Measurements from ENCODE around the gene PARS2.

PARS2 gene

DNA sequence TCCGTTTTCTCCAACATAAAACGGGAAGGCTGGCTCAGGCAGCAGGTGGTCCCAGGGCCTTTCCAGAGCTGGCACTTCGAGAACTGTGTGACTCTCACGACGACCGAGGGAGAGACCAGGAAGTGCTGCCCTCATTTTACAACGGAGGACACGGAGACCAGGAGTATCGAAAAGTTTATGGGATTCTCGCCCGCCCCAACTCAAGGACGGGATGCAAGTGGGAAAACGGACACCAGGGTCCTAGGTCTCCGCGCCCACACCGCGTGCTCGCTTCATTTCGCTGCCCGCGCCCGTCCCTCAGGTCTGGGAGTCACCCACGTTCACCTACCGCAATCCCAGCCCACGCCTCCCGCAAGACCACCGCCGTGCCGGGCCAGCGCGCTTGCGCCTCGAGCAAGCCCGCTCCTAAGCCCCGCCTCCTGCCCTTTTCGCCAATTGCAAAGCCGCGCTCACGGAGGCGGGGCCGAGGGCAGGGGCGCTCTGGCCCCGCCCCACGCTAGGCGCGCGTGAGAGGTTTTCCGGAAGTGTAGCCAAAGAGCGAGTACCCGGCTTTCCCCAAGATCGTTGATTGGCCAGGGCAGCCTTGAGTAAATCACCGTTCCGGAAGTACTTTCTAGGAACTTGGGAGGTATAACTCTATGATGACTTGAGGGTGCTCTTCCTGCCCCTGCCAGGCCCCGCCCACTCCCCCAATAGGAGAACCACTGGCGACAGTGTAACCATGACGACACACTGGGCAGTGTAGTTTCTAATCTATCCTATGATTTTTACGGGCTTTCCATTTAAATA, at the start of gene PARS2:
PARS2 (minus strand) TSS at position 391 of the 789 bp plus-strand sequence. CDS start 5,362 bp downstream, outside the sequence.
- DNase-seq, result peak; percentile 99

DNA sequence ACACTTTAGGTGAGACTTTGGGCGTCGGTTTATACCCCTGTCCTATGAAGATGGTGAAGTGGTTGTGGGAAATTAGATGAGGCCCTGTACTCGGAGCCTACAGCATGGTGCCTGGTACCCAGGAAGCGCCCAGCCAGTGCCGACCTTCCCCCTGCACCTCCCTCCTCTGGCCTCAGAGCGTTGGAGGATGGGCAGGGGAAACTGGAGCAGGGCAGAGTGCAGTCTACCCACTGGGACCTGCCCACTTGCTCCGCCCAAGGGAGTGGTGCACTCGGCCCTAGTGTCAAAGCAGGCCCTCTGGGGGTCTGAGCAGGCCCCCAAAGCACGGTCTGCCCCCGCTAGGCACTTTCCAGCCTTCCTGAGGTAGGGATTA, 49.8 kb upstream of the PARS2 start:
- DNase-seq, result no peak

DNA sequence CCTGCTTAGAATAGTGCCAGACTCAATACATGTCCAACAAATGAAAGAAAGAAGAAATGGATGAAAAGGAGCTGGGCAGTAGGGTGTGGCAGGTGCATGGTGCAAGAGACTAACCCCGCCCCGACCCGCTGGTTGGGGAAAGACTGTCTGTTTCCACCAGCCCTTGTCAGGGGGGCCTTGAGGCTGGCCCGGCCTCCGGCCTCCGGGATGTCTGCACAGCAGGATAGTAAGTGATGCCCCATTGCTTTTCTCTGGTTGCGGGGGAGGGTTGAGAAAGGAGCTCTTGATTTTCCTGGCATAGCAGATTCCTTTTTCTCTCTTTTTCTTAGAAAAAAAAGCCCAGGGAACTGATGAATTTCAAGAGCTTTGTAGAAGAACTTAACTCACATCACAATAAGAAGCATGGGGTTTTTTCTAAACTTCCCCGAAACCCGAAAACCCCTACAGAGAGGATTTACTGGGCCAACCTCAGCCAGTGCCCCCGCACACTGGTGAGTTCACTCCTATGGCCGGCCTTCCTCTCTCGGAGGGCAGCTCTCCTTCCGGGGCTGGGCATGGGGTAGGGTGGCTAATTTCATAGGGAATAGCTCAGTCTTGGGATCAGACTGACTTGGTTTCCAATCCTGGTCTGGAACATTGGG, 49.3 kb upstream of the PARS2 start:
- DNase-seq, result no peak

GRCh38 chr1:54812801-54813484, 48.6 kb upstream of the PARS2 start:
- no peak for DNase-seq

DNA sequence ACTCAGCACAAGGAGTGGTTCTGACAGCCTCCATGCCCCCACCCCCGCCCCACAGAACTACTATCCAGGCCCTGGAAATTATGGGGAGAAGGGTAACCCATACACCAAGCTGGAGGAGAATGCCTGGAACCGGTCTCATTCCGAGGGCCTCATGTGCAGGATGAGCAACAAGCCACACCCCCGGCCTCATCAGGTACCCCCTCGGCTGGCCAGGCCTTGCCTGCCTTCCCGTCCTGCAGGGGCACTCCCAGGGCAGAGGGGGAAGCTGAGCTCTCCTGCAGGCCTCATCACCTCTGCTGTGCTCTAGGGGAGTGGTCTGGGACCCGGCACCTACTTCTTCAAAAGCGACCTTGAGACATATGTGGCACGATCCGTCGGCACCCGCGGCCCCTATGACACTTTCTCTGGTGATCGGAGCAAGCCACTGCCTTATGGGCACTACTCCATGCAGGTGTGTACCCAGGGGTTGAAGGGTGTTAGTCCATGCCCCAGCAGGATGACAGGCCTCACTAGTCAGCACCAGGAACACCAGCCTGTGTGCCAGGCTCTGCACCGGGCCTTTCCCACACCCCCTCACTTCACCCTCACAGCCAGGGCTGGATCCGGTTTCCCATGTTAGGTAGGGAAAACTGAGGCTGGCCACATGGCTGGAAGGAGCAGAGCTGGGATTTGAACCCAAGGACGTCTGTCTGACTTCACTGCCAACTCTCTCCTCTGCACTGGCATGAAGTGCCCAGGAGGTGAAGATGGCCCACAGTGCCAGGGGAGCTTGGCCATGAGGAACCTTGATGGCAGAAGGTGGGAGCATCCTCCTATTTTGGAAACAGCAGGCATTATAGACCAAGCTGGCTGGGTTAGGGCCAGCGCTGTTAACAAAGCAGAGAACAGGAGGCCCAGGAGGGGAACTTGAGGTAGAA, 47.7 kb upstream of the PARS2 start:
- no peak for DNase-seq

DNA sequence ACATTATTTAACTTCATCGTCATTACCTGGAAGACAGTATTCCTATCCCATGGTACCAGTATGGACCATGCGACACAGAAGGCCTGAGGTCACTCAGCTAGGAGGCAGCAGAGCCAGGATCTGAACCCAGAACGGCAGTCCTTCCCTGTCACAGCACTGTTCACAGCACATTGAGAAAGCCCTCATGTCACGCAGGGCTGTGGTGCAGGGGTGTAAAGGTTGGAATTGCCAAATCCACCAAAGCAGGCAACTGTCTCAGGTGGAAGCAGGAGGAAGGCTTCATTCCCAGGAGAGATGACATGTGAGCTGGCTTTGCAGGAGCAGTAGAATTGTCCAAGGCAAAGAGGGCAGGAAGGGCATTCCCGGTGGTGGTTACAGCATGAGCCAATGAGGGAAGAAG, 46.7 kb upstream of the PARS2 start:
- DNase-seq, result no peak

DNA sequence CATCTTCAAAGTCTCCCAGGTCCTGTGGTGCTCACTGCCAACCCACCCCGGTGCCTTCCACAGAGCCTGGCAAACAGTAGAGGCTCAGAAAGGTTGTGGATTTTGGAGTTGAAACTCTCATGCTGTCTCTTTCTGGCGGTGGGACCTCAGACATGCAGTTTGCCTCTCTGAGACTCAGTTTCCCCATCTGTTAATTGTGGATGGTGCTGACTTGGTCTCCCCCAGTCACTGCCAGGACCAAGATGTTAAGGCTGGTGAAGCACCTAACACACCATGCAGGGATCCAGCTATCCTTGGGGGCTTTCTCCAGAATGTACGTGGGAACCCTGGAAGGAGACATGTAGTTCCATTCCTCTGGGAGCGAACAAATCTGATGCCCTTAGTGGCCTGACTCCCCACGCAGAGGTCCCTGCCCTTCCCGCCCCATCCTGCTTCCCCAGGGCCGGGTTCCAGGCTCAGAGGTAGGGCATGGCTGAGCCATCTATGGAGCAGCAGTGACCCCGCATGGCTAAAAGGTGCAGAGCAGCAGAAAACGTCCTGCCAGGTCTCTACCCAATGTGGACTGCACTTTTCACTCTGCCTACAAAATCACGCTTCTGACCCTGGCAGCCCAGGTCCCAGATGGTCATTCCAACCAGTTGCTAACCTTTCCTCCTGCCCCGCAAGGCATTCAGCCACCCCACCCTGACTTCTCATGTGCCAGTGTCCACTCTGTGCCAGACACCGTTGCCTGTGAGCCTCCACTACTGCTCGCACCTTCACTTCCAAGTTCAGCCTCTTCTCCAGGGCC, 46.0 kb upstream of the PARS2 start:
- DNase-seq, result peak; percentile 51

GRCh38 chr1:54809496-54810074, 45.3 kb upstream of the PARS2 start:
- no peak for DNase-seq

GRCh38 chr1:54808443-54809207, 44.3 kb upstream of the PARS2 start:
- no peak for DNase-seq

DNA sequence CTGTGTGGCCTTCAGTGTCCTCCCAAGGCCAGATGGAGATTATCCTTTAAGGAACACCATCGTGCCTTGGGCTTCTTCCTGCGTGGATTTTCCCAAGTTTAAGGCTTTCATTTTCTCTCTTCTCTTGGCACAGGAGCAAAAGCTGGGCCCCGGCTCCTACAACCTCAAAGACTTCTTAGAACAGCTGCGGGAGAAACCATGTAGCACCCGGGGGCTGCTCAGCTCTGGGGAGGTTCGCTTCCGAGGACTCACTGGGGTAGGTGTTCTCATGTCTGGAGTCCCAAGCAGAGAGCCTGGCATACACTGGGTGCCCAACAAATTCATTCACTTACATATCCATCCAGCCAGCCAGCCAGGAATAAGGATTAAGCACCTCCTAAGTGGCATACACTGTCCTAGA, 43.4 kb upstream of the PARS2 start:
- DNase-seq, result no peak

DNA sequence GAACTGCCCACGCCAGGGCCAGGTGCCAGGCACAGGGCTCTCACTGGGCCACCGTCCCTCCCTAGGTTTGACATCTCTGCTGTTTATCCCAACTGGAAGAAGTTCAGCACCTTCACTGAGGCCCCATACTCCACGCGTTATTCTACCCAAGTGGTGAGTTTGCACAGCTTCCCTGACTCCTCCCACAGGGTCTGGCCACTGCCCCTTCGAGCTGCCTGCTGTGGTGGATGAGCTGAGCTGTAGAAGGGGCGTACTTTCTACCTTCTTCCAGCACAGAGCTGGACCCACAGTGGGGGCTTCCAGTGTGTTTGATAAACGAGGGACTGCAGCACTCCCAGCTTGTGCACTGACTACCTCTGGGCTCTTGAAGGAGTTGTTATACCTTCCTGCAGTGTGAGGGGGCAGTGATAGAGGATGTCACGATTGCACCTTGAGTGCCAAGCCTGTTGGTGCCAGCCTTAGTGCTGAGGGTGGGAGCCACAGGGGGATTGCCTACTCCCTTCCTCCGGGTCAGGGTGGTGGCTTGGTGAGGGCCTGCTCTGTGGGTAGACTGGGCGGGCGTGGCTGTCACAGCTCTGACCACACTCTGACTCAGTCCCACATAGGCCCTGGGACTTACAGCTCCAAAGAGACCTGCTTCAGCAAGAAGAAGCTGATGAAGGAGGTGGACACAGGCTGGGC, 42.7 kb upstream of the PARS2 start:
- no peak for DNase-seq

DNA sequence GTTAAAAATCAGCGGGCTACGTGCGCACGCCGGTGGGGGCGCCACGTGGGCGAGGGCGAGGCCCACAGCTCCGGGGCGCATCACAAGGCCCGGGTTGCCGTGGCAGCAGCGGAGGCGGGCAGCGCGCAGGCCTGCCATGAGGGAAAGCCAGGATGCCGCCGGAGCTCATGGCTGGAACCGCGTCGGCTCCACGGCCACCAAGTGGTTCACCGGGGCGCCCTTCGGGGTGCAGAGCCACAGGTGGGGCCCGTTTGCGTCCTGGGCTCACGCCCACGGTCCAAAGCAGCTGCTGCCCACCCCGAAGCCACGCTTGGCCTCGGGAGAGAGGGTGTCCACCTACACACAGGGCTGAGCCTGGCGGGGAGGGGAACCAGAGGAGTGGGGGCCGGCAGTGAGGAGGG, 41.7 kb upstream of the PARS2 start:
- no peak for DNase-seq

GRCh38 chr1:54805466-54805865, 41.1 kb upstream of the PARS2 start:
- no peak for DNase-seq

DNA sequence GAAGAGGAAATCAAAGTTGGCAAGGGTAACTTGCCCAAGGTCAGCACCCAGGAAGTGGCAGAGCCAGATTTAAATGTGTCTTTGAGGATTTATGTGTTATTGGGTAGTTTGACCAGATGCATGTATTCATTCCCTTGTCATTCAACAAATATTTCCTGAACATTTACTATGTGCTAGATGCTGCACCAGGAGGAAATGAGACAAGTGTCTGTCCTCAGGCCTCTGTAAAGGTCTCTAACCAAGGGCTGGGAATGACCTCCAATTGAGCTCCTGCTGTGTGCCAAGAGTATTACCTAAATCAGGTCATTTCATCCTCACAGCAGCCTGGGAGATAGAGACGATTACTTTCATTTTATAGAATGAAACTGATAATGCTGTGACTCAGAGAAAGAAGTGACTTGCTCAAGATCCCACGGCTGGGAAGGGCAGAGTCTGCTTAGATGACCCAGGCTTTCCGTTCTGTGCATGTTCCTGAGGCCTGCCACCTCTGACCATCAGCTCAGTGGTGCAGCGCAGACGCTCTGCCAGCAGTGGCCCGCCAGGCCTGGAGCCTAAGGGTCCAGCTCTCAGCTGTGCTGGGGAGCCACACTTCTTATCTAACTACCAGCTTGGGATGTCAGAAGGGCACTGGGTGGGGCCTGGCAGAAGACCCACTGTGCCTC, 40.3 kb upstream of the PARS2 start:
- DNase-seq, result no peak

GRCh38 chr1:54803761-54804470, 39.6 kb upstream of the PARS2 start:
- no peak for DNase-seq

GRCh38 chr1:54800899-54801759, 36.8 kb upstream of the PARS2 start, which contains the start of gene TTC22:
TTC22 (minus strand) TSS chr1:54801323; CDS start chr1:54801163, 160 bp downstream.
- DNase-seq, result no peak

GRCh38 chr1:54800041-54800898, 35.9 kb upstream of the PARS2 start:
- no peak for DNase-seq
